SK-N-SH (cell line): ENCODE results near the gene PRADC1. TPM values are rescaled to one million over a fixed set of nuclear protein-coding genes. Genes with fewer than 3 reads are reported as not detected.

Source experiments
- CTCF ChIA-PET: fragments of 300-600, 350-600 bp; formaldehyde crosslinking; extraction: SDS; loops from one replicate; lab custom pipeline; 2021; lab: Yijun Ruan, JAX
- POLR2A ChIA-PET: fragments of 350-600 bp; sonication (Branson Sonifier 250); formaldehyde crosslinking; extraction: SDS; loops from one replicate; lab custom pipeline; 2020; ENCODE audit warnings: antibody characterized with exemption, inconsistent platforms; lab: Yijun Ruan, JAX
- DNase-seq: peaks from one replicate; pipeline ENCODE4 v3.0.0; 2012
- H2AFZ ChIP-seq: fragments of 200-600 bp; sonication (generic); 2 replicates; pipeline ENCODE4 v1.8.1; 2016; ENCODE audit warnings: antibody characterized with exemption, mild to moderate bottlenecking, low read depth
- H3F3A ChIP-seq: fragments of 200-600 bp; sonication (generic); replicated peaks from 2 replicates; pipeline ENCODE3; 2016; ENCODE audit warnings: antibody characterized with exemption, mild to moderate bottlenecking; ENCODE audit not compliant: insufficient read depth
- H3K27ac ChIP-seq, 2 experiments: fragments of 200-500 bp in 1 of 2; fragments of 200-600 bp in 1 of 2; sonication (Bioruptor generic) in 1 of 2; sonication (generic), shearing (Covaris generic) in 1 of 2; 2 replicates each; pipeline versions ENCODE4 v1.5.1 to v1.6.1; 2014 to 2016; ENCODE audit warnings: low read depth in 2 of 2, inconsistent platforms in 1 of 2, low read length in 1 of 2, mild to moderate bottlenecking in 1 of 2, mixed read lengths in 1 of 2
- H3K27me3 ChIP-seq: fragments of 200-600 bp; sonication (generic), shearing (Covaris generic); 2 replicates; pipeline ENCODE4 v1.6.1; 2016; ENCODE audit warnings: mixed run types; ENCODE audit not compliant: insufficient read depth
- H3K36me3 ChIP-seq, 2 experiments: fragments of 200-500 bp in 1 of 2; fragments of 200-600 bp in 1 of 2; sonication (Bioruptor generic) in 1 of 2; sonication (generic) in 1 of 2; replicated peaks in 1 of 2; 2 replicates each; pipeline versions ENCODE3 to v1.5.1; 2014 to 2016; ENCODE audit warnings: low read length in 1 of 2, mild to moderate bottlenecking in 1 of 2; ENCODE audit not compliant: insufficient read depth in 2 of 2, control insufficient read depth in 1 of 2
- H3K4me1 ChIP-seq, 2 experiments: fragments of 200-500 bp in 1 of 2; fragments of 200-600 bp in 1 of 2; sonication (Bioruptor generic) in 1 of 2; sonication (generic), shearing (Covaris generic) in 1 of 2; 2 replicates each; pipeline versions ENCODE4 v1.5.1 to v1.6.1; 2014 to 2016; ENCODE audit warnings: low read depth in 1 of 2, low read length in 1 of 2, mixed run types in 1 of 2; ENCODE audit not compliant: insufficient read depth in 2 of 2, control insufficient read depth in 1 of 2
- H3K4me2 ChIP-seq: fragments of 200-600 bp; sonication (generic), shearing (Covaris generic); 2 replicates; pipeline ENCODE4 v1.6.1; 2017; ENCODE audit warnings: mixed run types
- H3K4me3 ChIP-seq, 2 experiments: fragments of 200-500 bp in 1 of 2; fragments of 200-600 bp in 1 of 2; sonication (Bioruptor generic) in 1 of 2; sonication (generic), shearing (Covaris generic) in 1 of 2; 2 replicates each; pipeline versions ENCODE4 v1.5.1 to v1.8.1; 2014 to 2016; ENCODE audit warnings: low read depth in 2 of 2, inconsistent platforms in 1 of 2, low read length in 1 of 2, mild to moderate bottlenecking in 1 of 2, mixed read lengths in 1 of 2, moderate library complexity in 1 of 2
- H3K79me2 ChIP-seq: fragments of 200-600 bp; sonication (generic); 2 replicates; pipeline ENCODE4 v1.8.1; 2017; ENCODE audit warnings: mild to moderate bottlenecking; ENCODE audit not compliant: insufficient read depth
- H3K9ac ChIP-seq: fragments of 200-600 bp; sonication (generic); 2 replicates; pipeline ENCODE4 v1.6.1; 2017; ENCODE audit warnings: mixed run types
- H3K9me2 ChIP-seq: fragments of 200-600 bp; sonication (generic); 2 replicates; pipeline ENCODE4 v1.6.1; 2017; ENCODE audit warnings: mixed run types
- H3K9me3 ChIP-seq: fragments of 200-600 bp; sonication (generic); 2 replicates; pipeline ENCODE4 v1.6.1; 2017; ENCODE audit warnings: mixed run types, mild to moderate bottlenecking, moderate library complexity
- H4K20me1 ChIP-seq: fragments of 200-600 bp; sonication (generic); 2 replicates; pipeline ENCODE4 v1.6.1; 2017; ENCODE audit warnings: mild to moderate bottlenecking, mixed run types; ENCODE audit not compliant: insufficient read depth
- CTCF ChIP-seq: fragments of 200-600 bp; sonication (generic); IDR thresholded peaks from 2 replicates; pipeline ENCODE4 v1.6.1; 2017; ENCODE audit warnings: antibody characterized with exemption, mild to moderate bottlenecking, moderate library complexity
- ELF1 ChIP-seq: IDR thresholded peaks from 2 replicates; pipeline ENCODE4 v1.4.0; 2012
- EP300 ChIP-seq, 2 experiments: IDR thresholded peaks; 2 replicates each; pipeline versions ENCODE4 v1.4.0 to v1.6.1; 2012; ENCODE audit warnings: borderline replicate concordance in 1 of 2, low read depth in 1 of 2, low read length in 1 of 2
- EZH2phosphoT487 ChIP-seq: fragments of 200-600 bp; sonication (generic); IDR thresholded peaks from 2 replicates; pipeline ENCODE4 v1.6.1; 2017; ENCODE audit warnings: low read depth, mixed run types, mild to moderate bottlenecking, antibody characterized with exemption, moderate library complexity, borderline replicate concordance
- FOSL2 ChIP-seq: IDR thresholded peaks from 2 replicates; pipeline ENCODE4 v1.4.0; 2012; ENCODE audit warnings: low read depth, mild to moderate bottlenecking, moderate library complexity, borderline replicate concordance
- FOXJ3 ChIP-seq: sonication (generic); formaldehyde crosslinking; IDR thresholded peaks from 2 replicates; pipeline ENCODE4 v1.5.1; 2020; ENCODE audit warnings: mild to moderate bottlenecking, missing genetic modification reagents
- FOXM1 ChIP-seq: IDR thresholded peaks from 2 replicates; pipeline ENCODE4 v1.4.0; 2012; ENCODE audit warnings: low read depth, mild to moderate bottlenecking
- GABPA ChIP-seq: IDR thresholded peaks from 2 replicates; pipeline ENCODE4 v1.4.0; 2012; ENCODE audit warnings: low read depth, mild to moderate bottlenecking
- GATA2 ChIP-seq: sonication (generic); formaldehyde crosslinking; IDR thresholded peaks from 2 replicates; pipeline ENCODE4 v1.5.0; 2020; ENCODE audit warnings: mild to moderate bottlenecking, missing genetic modification reagents
- IRF3 ChIP-seq: fragments of 150-350 bp; IDR thresholded peaks from 2 replicates; pipeline ENCODE4 v1.6.1; 2016; ENCODE audit warnings: mild to moderate bottlenecking, low read depth, low read length
- MAX ChIP-seq: IDR thresholded peaks from 2 replicates; pipeline ENCODE4 v1.4.0; 2012; ENCODE audit warnings: low read depth
- NFIC ChIP-seq: IDR thresholded peaks from 2 replicates; pipeline ENCODE4 v1.4.0; 2012; ENCODE audit warnings: borderline replicate concordance
- TCF12 ChIP-seq: IDR thresholded peaks from 2 replicates; pipeline ENCODE4 v1.4.0; 2012
- YY1 ChIP-seq: IDR thresholded peaks from 2 replicates; pipeline ENCODE4 v1.4.0; 2012; ENCODE audit warnings: low read depth, mild to moderate bottlenecking
- ZBTB33 ChIP-seq: IDR thresholded peaks from 2 replicates; pipeline ENCODE4 v1.4.0; 2012; ENCODE audit warnings: low read depth, borderline replicate concordance
- WGBS: methylation state at CpG from one replicate; pipeline ENCODE4 v1.1.6; 2017; ENCODE audit warnings: low lambda C conversion rate; 5-methylcytosine and 5-hydroxymethylcytosine counted together
- polyA plus RNA-seq, 3 experiments: library from polyadenylated mRNA; depleted of rRNA; stranded (reverse); fragments of >200 nt; gene quantifications; 2 replicates each; pipeline ENCODE4 v1.2.3, GENCODE V29; 2012
- TF ChIP-seq, protein P1 (sequence below): IDR thresholded peaks from 2 replicates; pipeline ENCODE4; 2012

The PRADC1 gene
- polyA plus RNA-seq, 1 of the 3 experiments (the other 2 are of a cell fraction) = 8.5 TPM

GRCh38 chr2:73268830-73269685 lies 36.0 kb upstream of the PRADC1 start:
- DNase-seq = no peak
- Histone ChIP-seq H3K4me3 (no peak overlapping the region), H3F3A (no peaks in the 10 kb centered on the region), H4K20me1 (no peaks in the 10 kb centered on the region), H3K9me3 (no peaks in the 10 kb centered on the region), H2AFZ (no peak overlapping the region), H3K27ac (no peak overlapping the region), H3K36me3 (no peaks in the 10 kb centered on the region), H3K9me2 (no peaks in the 10 kb centered on the region), H3K27me3 (no peaks in the 10 kb centered on the region), H3K4me1 (no peaks in the 10 kb centered on the region; a peak in 1 of 4 replicates), H3K79me2 (no peaks in the 10 kb centered on the region), H3K4me2 (no peak overlapping the region), H3K9ac (no peak overlapping the region)
- TF ChIP-seq, protein P1, sequence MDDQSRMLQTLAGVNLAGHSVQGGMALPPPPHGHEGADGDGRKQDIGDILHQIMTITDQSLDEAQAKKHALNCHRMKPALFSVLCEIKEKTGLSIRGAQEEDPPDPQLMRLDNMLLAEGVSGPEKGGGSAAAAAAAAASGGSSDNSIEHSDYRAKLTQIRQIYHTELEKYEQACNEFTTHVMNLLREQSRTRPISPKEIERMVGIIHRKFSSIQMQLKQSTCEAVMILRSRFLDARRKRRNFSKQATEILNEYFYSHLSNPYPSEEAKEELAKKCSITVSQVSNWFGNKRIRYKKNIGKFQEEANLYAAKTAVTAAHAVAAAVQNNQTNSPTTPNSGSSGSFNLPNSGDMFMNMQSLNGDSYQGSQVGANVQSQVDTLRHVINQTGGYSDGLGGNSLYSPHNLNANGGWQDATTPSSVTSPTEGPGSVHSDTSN = no peak
- TF ChIP-seq GABPA (no peak), GATA2 (CRISPR knock-in tag) (no peak), YY1 (no peak), EZH2phosphoT487 (no peak), CTCF (no peak), ELF1 (no peak), FOXJ3 (CRISPR knock-in tag) (no peak), TCF12 (no peak), NFIC (no peak), IRF3 (no peak), MAX (no peak), FOSL2 (no peak), ZBTB33 (no peak), EP300 (IDR thresholded peaks at IDR 0.05; ENCODE audit: borderline replicate concordance in 1 of 2, low read depth in 1 of 2, low read length in 1 of 2) (no peak), FOXM1 (no peak)
- WGBS = 97% methylated on average over 56 of the region's 113 CpGs
- CTCF ChIA-PET = interaction anchor here (2.0 kb wide), 1 partner anchor 22 kb away, joined by 4 read pairs; no protein-coding TSS in a partner anchor
- POLR2A ChIA-PET = no interaction called here
